GM19023 (cell line): ENCODE results near the gene SLC9B1.

Source experiments
- ATAC-seq: cut with Tn5 transposase; IDR thresholded peaks from one replicate; pipeline ENCODE4 v1.9.1; 2021; ENCODE audit warnings: mild to moderate bottlenecking, moderate library complexity; ENCODE audit not compliant: unreplicated experiment

Gene SLC9B1

GRCh38 chr4:103019308-103020124 lies at the start of gene SLC9B1:
TSS of gene SLC9B1 (minus strand) at chr4:103019705. CDS start at chr4:102991711, 27,994 bp downstream.
- ATAC-seq: peak; percentile 99

GRCh38 chr4:103067841-103068547 lies 48.5 kb upstream of the SLC9B1 start:
- ATAC-seq: no peak

- ATAC-seq: no peak
These were observed 41.1 kb upstream of the SLC9B1 start for GRCh38 chr4:103060453-103061148.

- no peak for ATAC-seq
These were observed 34.5 kb upstream of the SLC9B1 start for GRCh38 chr4:103054030-103054429.

- no peak for ATAC-seq
These were observed 33.3 kb upstream of the SLC9B1 start for GRCh38 chr4:103052779-103053178.

- ATAC-seq: no peak
These were observed 32.6 kb upstream of the SLC9B1 start for GRCh38 chr4:103052145-103052544.

- no peak for ATAC-seq
These were observed 31.4 kb upstream of the SLC9B1 start for GRCh38 chr4:103050736-103051436.

GRCh38 chr4:103046416-103047290 lies 27.1 kb upstream of the SLC9B1 start:
- peak; percentile 99 for ATAC-seq

GRCh38 chr4:103044183-103044582 lies 24.7 kb upstream of the SLC9B1 start:
- no peak for ATAC-seq

GRCh38 chr4:103036169-103036568 lies 16.7 kb upstream of the SLC9B1 start:
- ATAC-seq: no peak

GRCh38 chr4:103032574-103032973 lies 13.1 kb upstream of the SLC9B1 start:
- ATAC-seq: peak; percentile 66

GRCh38 chr4:103030791-103031190 lies 11.3 kb upstream of the SLC9B1 start:
- ATAC-seq: no peak

- no peak for ATAC-seq
These were observed 9.8 kb upstream of the SLC9B1 start for GRCh38 chr4:103029300-103029699.

GRCh38 chr4:103026868-103027267 lies 7.4 kb upstream of the SLC9B1 start:
- no peak for ATAC-seq

GRCh38 chr4:103024996-103025395 lies 5.5 kb upstream of the SLC9B1 start:
- no peak for ATAC-seq

GRCh38 chr4:103021120-103021519 lies 1.6 kb upstream of the SLC9B1 start:
- no peak for ATAC-seq

GRCh38 chr4:103018391-103019307 lies 856 bp downstream of the SLC9B1 start:
- ATAC-seq: no peak

GRCh38 chr4:103012551-103012950 lies 7.0 kb downstream of the SLC9B1 start:
- no peak for ATAC-seq

- ATAC-seq: no peak
These were observed 7.4 kb downstream of the SLC9B1 start for GRCh38 chr4:103012060-103012459.
